NCI-H526 (cell line): ENCODE measurements around the gene CEP192.
A peak's percentile ranks its signal among the peaks of the same experiment; 100 is the strongest.

ENCODE experiments used
- DNase-seq, 2 experiments: peaks; one replicate each; lab custom pipeline; 2025; lab: John Stamatoyannopoulos, UW

CEP192 gene

DNA sequence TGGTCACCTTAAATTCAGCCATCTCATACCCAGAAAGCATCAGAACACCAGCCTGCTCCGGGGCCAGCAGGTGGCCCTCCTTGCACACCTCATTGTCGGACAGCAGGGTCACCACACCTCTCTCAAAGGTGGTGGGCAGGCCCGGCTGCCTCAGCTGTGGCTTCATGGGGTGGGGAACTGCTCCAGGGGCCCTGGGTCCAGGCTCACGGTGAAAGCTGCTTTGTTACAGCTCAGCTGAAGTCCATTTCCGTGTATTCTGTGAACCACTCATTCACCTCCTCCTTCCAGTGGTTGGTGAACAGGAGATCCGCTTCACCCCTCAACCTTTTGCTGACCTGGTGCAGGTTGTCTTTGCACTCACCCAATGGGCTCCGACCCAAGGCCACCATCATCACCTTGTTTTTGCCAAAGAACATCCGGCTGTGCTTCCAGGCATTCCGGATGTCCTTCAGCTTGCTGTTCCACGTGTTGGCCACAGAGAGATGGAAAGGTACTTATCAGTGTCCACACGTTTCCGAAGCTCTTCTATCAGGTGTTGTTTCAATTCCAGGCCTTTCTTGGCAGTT, 148.8 kb downstream of the CEP192 start:
- DNase-seq, result peak in 1 of 2 experiments; percentile 37

DNA sequence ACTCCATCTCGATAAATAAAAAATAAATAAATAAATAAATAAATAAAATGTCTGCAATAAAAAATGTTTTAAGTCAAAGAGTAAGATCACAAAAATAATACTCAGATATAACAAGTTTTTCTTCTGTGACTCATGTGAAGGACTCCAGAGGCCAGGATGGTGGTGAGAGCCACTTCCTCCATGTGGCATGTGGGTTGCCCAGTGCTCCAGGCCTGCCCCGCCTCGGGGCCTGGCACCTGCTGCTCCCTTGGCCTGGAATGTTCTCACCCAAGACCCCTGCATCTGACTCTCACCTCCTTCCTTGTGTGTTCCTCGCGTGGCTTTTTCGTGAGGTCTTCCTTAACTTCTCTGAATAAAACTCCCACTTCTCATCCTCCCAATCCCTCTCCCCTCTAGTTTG, 150.0 kb downstream of the CEP192 start:
- no peak for DNase-seq

DNA sequence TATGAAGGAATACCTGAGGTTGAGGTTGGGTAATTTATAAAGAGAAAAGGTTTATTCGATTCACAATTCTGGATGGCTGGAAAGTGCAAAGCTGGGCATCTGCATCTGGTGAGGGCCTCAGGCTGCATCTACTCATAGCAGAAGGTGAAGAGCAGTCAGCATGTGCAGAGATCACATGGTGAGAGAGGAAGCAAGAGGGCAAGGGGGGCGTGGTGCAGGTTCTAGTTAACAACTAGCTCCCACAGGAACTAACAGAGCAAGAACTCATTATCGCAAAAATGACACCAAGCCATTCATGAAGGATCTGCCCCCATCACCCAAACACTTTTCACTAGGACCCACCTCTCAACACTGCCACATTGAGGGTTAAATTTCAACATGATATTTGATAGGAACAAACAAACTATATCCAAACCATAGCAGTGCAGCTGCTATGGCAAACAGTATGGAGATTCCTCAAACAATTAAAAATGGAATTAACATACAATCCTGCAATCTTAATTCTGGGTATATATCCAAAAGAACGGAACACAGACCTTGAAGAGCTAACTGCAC, 154.6 kb downstream of the CEP192 start:
- no peak for DNase-seq

DNA sequence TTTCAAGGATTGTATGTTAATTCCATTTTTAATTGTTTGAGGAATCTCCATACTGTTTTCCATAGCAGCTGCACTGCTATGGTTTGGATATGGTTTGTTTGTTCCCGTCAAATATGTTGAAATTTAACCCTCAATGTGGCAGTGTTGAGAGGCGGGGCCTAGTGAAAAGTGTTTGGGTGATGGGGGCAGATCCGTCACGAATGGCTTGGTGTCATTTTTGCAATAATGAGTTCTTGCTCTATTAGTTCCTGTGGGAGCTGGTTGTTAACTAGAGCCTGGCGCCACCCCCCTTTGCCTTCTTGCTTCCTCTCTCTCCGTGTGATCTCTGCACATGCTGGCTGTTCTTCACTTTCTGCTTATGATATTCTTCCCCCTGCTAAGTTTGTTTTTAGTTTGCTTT, 156.0 kb downstream of the CEP192 start:
- DNase-seq, result peak; percentile 11 to 40

DNA sequence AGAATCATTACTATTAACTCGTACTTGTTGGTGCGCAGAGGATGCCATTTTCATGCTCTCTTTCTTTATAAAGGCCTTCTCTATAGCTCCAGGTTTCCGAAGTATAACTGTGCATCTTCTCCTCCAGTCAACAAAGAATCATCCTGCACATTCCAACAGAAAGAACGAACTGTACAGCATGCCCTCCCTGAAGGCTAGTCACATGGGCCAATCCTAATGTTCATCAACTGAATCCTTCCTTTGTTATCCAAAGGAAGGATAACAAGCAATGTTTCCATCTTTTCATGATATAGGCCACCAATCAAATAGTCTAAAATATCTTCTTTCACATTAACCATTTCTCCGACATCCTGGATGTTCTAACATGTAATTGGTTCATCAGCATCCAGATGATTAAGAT, 160.5 kb downstream of the CEP192 start:
- DNase-seq, result no peak

DNA sequence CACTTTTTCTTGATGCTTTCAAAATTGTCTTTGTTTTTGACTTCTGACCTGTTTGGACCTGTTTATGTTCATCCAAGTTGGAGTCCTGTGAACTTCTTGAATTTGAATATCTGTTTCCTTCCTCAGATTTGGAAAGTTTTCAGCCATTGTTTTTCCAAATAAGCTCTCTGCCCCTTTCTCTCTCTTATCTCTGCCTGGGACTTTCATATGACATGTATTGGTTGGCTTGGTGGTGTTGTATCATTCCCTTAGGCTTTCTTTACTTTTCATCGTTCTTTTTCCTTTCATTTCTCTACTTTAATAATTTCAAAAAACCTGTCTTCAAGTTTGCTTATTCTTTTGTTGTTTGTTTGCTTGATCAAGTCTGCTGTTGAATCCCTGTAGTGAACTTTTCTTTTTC, 167.3 kb downstream of the CEP192 start:
- no peak for DNase-seq

DNA sequence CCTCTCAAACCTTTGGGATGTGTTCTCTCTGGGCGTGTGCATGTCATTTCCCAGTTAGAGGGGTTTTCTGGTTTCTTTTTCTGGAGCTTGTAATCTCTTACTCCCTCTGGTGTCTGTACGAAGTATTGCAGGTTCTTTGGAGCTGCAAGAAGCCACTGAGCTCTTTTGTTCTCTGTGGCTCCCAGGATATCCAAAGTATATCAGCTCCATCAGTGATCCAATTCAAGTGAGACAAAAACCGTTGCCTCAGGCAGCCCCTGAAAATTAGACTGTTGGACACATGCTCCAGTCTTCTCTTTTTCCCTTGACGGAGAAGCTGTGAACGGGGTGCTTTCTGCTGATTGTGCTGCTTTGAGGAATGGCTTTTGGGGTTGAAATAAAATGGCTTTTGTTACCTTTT, 168.4 kb downstream of the CEP192 start:
- peak; percentile 24 to 67 for DNase-seq

DNA sequence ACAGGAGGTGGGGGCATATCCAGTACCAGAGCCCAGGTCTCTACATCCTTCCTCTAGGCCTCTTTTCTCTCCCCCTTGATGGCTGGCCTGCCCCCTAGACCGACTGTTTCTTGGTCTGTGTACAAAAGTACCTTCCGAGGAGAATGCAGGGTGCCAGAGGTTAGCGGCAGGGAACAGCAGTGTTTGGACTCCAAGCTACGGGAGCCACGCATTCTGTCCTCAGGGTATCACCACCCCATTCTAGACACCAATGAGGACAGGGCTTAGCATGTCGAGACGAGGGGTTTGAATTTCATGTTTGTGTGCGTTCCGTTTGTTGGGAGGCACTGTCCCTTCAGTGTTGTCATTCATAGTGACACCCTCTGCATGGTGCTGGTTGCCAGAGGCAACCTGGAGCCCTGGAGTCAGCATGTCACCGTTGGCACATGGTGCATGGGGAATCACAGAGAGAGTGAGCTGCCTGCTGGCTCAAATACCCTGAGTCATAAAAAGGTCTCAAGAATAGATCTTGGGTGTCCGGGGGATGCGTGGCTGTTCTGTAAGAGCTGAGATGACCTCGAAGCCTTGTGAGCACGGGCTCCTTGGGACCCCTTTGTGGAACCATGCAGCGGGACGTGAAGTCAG, 170.2 kb downstream of the CEP192 start:
- no peak for DNase-seq

DNA sequence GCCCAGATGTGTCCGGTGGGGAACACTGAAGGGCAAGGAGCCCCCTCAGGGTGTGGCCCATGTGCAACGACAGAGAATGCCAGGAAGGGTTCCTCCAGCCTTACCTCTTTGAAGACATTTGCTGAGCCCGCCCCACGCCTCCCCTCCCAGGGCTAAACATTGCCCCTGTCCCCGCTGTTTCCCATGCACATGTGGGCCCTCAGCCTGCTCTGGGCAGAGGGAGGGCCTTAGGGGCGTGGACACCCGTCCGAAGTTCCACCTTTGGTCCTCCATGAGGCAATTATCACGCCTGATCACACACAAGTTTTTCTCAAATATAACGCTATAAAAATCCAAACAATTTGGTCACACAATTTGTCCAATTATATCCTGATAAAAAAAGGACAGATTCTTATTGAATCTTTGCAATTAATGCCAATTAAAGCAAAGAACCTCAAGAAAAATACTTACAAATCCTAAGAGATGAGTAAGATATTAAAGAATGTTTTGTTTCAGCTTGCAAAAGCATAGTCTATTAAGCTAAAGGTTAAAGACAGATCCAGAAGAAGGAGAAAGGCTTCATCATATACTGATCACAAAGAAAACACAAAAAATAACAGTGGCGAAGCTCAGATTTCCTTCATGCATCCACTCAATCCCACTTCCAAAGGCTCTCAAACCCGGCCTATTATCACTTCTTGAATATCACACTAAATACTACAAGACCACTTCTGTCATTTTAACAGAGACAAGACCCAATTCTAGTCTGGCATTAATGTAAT, 172.2 kb downstream of the CEP192 start:
- no peak for DNase-seq

DNA sequence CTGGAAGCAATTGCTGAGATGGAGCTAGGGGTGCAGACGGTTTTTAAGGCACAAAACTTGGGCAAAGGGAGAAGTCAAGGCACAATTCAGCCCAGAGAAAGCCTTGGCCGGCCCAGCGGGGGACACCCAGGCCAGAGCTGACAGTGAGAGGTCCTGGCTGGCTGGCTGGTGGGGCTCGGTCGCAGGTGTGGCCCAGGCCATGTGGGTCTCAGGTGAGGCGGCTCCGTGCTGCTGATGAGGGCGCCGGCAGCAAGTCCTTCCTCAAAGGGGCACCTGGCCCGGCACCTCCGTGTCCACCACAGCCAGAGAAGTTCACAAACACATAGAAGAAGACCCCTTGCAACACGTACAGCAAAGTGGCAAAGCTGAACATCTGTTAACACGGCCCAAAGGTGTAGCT, 173.2 kb downstream of the CEP192 start:
- no peak for DNase-seq

DNA sequence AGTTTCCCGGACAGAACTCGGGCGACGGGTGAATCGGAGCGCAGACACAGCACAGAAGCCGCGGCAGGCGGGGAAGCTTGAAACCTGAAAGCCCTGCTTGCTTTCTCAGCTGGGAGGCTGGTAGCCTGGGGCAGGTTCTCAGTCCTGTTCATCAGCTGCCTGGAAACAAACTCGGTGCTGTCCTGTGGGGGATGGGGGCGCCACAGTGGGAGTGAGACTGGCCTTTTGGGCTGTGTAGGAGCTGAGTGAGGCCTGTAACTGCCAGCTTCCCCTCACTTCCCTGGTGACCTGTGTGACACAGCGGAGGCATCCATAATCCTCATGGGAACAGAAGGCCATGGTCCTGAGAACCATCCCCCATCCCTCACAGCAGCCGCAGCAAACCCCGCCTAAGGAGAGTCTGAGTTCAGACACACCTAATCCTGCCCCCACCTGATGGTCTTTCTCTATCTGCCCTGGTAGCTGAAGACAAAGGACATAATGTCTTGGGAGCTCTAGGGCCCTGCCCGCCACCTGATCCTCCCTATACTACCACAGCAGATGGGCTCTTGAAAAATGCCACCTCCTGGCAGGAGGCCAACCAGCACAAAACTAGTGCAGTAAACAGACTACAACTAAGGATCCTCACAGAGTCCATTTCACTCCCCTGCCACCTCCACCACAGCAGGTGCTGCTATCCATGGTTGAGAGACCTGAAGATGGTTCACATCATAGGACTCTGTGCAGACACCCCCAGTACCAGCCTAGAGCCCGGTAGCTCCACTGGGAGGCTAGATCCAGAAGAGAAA, 174.7 kb downstream of the CEP192 start:
- peak in 1 of 2 experiments; percentile 7 for DNase-seq

DNA sequence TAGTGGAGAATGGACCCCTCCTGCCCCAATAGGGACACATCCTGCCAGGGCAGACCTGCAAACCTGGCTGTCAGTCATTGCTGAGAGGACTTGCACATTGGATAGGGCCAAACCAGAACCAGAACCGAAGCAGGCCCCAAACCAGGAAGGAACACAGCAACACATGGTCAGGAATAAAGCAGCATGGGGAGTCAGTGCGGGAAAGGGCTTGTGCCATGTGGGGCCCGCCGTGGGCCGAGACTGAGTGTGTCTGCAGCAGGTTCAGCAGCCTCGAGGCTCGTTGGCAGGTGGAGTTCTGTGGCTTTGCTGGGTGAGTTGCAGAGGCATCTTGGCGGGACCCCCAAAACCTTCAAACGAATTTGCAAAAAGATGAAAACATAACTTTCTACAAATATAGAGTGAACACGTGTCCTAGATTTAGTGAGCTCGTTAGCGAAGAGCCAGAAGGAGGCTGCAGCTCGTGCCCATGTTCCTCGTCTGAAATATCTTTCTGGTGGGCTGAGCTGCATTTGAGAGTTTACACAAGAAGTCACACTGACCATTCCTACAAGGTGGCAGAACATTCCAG, 182.5 kb downstream of the CEP192 start:
- DNase-seq, result no peak
